ENCODE results near the gene PTPRA.

DNA sequence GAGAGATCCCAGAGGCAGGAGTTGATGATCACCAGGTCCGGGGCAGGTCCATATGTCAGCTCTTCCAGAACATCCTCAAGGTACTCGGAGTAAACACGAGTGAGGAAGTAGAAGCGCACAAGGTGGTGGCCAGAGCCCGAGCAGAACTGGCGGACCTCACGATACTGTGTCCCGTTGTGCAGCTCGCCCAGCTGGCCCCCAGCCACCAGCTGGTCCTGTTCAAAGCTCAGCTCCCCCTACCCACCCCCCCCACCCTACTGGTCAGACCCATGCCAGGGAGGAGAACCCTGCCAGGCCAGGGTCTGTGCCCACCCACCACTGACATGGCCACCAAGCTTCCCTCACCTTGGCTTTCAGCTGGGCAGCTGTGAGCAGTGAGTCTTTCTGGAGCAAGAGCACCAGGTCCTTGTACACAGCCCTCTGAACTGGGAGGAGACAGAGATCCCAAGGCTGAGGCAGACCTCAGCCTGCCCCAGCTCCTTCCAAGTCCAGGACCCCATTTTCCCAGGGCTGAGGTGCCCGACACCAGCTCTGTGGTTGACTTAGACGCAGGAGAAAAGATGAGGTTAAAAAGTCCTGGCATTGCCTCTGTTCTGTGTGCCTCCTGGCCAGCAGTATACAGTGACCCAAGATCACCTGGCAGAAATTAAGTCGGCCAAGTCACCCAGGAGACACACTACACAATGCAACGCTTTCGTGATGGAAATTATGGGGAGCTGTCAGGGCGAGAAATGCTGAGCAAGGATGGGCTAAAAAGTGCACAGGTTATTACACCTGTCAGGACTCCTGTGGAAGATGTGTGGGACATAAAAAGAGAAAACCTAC, 34.2 kb upstream of the PTPRA start:
- no peak for TF ChIP-seq CTCF (conservative IDR thresholded peaks at IDR 0.05; ENCODE audit: low read depth, low read length)
- TF ChIP-seq RFX5 (IDR thresholded peaks at IDR 0.05; ENCODE audit: low read depth, low read length) = no peak

Measured in IMR-90 (cell line).